SU-DHL-6 (cell line): ENCODE results near the gene HIVEP3.

Source experiments
- CTCF ChIP-seq: fragments of 200-600 bp; sonication (generic); IDR thresholded peaks from one replicate; pipeline ENCODE4 v1.5.1; 2017; ENCODE audit warnings: antibody characterized with exemption, mild to moderate bottlenecking, low read length, moderate library complexity; ENCODE audit not compliant: insufficient read depth, poor library complexity, severe bottlenecking
- EZH2phosphoT487 ChIP-seq: fragments of 200-600 bp; sonication (generic), shearing (Covaris generic); conservative IDR thresholded peaks from 2 replicates; pipeline ENCODE4 v1.6.1; 2018; ENCODE audit warnings: mild to moderate bottlenecking, antibody characterized with exemption, low read length, moderate library complexity, mixed read lengths

DNA sequence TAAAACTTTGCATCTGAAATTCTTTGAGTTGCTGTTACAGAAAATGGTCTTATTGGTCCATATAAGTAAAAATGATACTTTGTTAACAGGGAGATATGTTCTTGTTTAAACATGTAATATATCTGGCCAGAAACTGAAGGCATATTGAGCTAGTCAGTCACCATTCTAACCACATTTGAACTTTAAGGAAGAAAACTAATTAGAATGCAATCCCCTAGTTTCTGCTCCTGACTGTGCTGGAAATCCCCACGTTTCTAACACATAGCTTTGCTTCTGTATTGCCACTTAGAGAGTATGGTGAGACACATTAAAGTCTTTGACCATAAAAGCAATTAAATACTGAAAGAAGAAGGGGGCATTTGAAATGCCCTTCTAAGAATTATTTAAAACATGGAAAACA, 32.1 kb upstream of the HIVEP3 start:
- TF ChIP-seq CTCF (no peak), EZH2phosphoT487 (no peak)
